ENCODE results near the gene PNMA3. TPM values are rescaled to one million over a fixed set of nuclear protein-coding genes. Genes with fewer than 3 reads are reported as not detected.
"Not testable (repeated sequence)": the region's sequence is repeated elsewhere in the genome, so short reads cannot be mapped to it uniquely, and the experiment has no call there.

PNMA3 gene
- total RNA-seq, 1 donor from 2014 or later: 1.1 TPM

DNA sequence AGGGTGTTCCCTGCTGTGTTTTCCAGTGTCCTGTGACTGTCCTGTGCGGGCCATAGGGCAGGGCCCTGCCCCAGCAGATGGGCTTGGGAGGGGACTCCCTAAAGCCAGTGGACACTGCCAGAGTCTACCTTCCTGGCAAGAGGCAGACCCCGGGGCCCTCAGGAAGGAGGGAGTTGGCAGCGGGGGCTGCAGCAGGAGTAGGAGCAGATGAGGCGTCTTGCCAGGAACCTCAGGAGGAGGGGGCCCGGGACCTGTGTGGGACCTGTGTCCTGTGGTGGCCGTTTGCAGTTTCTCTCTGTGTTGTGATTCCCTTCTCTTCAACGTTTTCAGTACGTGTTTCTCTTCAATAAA, 3.8 kb downstream of the PNMA3 start:
- Mint-ChIP-seq H3K27me3 (peaks cover 8% of the 10 kb centered on the region), H3K4me3 (no peak overlapping the region), H3K27ac (no peak overlapping the region), H3K9me3 (no peaks in the 10 kb centered on the region), H3K36me3 (ENCODE audit: low read depth) (no peaks in the 10 kb centered on the region), H3K4me1 (no peaks in the 10 kb centered on the region)
- no peak for DNase-seq
- intact Hi-C loops (cut with micrococcal nuclease): no loop called here

GRCh38 chrX:153061732-153062131, 5.5 kb downstream of the PNMA3 start:
- H3K27ac Mint-ChIP-seq: no peak overlapping the region
- no peaks in the 10 kb centered on the region for H3K36me3 Mint-ChIP-seq (ENCODE audit: low read depth)
- H3K4me1 Mint-ChIP-seq: no peaks in the 10 kb centered on the region
- peaks cover 3% of the 10 kb centered on the region for H3K27me3 Mint-ChIP-seq
- no peaks in the 10 kb centered on the region for H3K9me3 Mint-ChIP-seq
- DNase-seq: no peak
- intact Hi-C loops (cut with micrococcal nuclease): no loop called here
- no peak overlapping the region for H3K4me3 Mint-ChIP-seq

DNA sequence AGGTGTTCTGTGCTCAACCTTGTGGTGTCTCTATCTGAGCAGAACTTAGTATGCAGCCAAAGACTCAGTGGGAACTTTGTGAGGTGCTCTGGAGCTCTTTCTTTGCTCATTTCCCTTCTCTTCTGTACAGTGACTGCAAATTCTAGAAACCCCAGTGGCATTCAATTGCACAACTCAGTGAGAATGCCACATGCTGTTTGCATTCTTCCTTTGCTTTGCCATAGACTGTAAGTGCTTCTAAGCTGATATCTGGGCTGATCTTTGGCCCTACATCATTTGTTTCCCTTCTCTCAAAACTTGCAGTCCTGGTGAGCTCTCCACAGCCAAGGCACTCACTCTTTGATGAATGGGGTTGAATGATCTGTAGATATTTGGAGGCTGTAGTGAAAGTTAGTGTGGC, 7.0 kb downstream of the PNMA3 start:
- Mint-ChIP-seq H3K4me3 (no peak overlapping the region), H3K9me3 (no peaks in the 10 kb centered on the region), H3K27me3 (no peaks in the 10 kb centered on the region), H3K27ac (no peak overlapping the region), H3K36me3 (ENCODE audit: low read depth) (no peaks in the 10 kb centered on the region), H3K4me1 (no peaks in the 10 kb centered on the region)
- intact Hi-C loops (cut with micrococcal nuclease): no loop called here
- no peak for DNase-seq

GRCh38 chrX:153064061-153064460, 7.8 kb downstream of the PNMA3 start:
- DNase-seq: no peak
- intact Hi-C loops (cut with micrococcal nuclease): no loop called here
- H3K27me3 Mint-ChIP-seq: no peaks in the 10 kb centered on the region
- no peaks in the 10 kb centered on the region for H3K4me1 Mint-ChIP-seq
- no peak overlapping the region for H3K4me3 Mint-ChIP-seq
- H3K36me3 Mint-ChIP-seq (ENCODE audit: low read depth): no peaks in the 10 kb centered on the region
- no peak overlapping the region for H3K27ac Mint-ChIP-seq
- H3K9me3 Mint-ChIP-seq: no peaks in the 10 kb centered on the region

DNA sequence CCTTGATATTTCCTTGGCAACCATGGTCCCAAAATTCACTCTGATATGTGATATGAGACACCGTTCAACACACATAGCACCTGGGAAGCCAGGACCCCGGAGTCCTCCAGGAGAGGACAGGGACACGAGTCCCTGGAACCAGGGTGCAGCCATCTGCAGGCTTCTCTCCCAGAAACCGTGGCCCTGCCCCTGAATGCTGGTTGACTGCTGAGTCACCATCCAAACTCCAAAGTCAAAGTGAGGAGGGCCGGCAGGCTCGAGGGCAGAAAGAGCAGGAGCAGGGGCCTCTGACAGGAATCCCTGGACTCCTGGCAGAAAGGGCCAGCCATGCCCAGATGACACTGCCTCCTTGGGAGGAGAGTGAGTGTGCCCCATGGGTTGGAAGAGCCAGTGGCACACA, 9.1 kb downstream of the PNMA3 start:
- Mint-ChIP-seq H3K4me1 (no peaks in the 10 kb centered on the region), H3K36me3 (ENCODE audit: low read depth) (no peaks in the 10 kb centered on the region)

DNA sequence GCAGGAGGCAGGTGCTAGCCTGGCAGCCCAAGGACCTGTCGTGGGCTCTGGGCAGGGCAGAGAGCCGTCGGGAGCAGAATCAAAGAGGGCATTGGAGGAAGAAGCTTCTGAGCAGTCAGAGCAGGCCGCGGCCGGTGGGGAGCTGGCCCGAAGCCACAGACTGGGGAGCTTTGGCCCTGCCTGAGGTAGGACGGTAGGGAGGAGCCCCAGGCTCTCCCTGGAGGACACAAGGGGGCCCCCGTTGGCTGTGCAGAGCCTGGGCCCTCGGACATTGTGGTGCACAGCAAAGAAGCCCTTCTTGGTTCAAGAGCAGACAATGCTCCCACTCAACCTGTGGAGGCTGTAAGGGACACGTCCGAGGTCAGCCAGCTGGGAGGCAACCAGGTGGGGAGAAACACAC, 10.1 kb downstream of the PNMA3 start:
- H3K27ac Mint-ChIP-seq; H3K4me3 Mint-ChIP-seq; intact Hi-C loops (cut with micrococcal nuclease); H3K36me3 Mint-ChIP-seq (ENCODE audit: low read depth); DNase-seq; H3K4me1 Mint-ChIP-seq; H3K27me3 Mint-ChIP-seq; H3K9me3 Mint-ChIP-seq: not testable (repeated sequence)

More for the DNA sequence above, 9.1 kb downstream of the PNMA3 start:
- H3K27me3 Mint-ChIP-seq: no peaks in the 10 kb centered on the region
- DNase-seq: no peak
- H3K27ac Mint-ChIP-seq: no peak overlapping the region
- no peak overlapping the region for H3K4me3 Mint-ChIP-seq
- intact Hi-C loops (cut with micrococcal nuclease): no loop called here
- no peaks in the 10 kb centered on the region for H3K9me3 Mint-ChIP-seq

- H3K9me3 Mint-ChIP-seq; H3K4me1 Mint-ChIP-seq; H3K27ac Mint-ChIP-seq; DNase-seq; H3K4me3 Mint-ChIP-seq; H3K36me3 Mint-ChIP-seq (ENCODE audit: low read depth); H3K27me3 Mint-ChIP-seq; intact Hi-C loops (cut with micrococcal nuclease): not testable (repeated sequence)
Measured at GRCh38 chrX:153071909-153072583, 15.8 kb downstream of the PNMA3 start, which contains the start of gene PNMA6A. TSS of gene PNMA6A (plus strand) at chrX:153072454. CDS start at chrX:153073063, 609 bp downstream.

DNA sequence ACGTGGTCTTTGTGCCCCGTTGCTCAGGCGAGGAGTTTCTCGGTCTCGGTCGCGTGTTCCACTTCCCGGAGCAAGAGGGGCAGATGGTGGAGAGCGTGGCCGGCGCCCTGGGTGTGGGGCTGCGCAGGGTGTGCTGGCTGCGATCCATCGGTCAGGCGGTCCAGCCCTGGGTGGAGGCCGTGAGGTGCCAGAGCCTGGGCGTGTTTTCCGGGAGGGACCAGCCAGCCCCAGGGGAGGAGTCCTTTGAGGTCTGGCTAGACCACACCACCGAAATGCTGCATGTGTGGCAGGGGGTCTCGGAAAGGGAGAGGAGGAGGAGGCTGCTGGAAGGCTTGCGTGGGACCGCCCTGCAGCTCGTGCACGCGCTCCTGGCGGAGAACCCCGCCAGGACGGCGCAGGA, 17.1 kb downstream of the PNMA3 start:
- not testable (repeated sequence) for H3K36me3 Mint-ChIP-seq (ENCODE audit: low read depth)

GRCh38 chrX:153074262-153074899, 18.1 kb downstream of the PNMA3 start:
- Mint-ChIP-seq H3K27me3 (no peaks in the 10 kb centered on the region), H3K36me3 (ENCODE audit: low read depth) (no peaks in the 10 kb centered on the region), H3K4me1 (no peaks in the 10 kb centered on the region), H3K4me3 (no peak overlapping the region), H3K27ac (no peak overlapping the region), H3K9me3 (no peaks in the 10 kb centered on the region)
- intact Hi-C loops (cut with micrococcal nuclease): no loop called here
- DNase-seq: no peak

More for the DNA sequence above, 17.1 kb downstream of the PNMA3 start:
- H3K27me3 Mint-ChIP-seq; intact Hi-C loops (cut with micrococcal nuclease); DNase-seq; H3K4me1 Mint-ChIP-seq; H3K9me3 Mint-ChIP-seq; H3K27ac Mint-ChIP-seq; H3K4me3 Mint-ChIP-seq: not testable (repeated sequence)

DNA sequence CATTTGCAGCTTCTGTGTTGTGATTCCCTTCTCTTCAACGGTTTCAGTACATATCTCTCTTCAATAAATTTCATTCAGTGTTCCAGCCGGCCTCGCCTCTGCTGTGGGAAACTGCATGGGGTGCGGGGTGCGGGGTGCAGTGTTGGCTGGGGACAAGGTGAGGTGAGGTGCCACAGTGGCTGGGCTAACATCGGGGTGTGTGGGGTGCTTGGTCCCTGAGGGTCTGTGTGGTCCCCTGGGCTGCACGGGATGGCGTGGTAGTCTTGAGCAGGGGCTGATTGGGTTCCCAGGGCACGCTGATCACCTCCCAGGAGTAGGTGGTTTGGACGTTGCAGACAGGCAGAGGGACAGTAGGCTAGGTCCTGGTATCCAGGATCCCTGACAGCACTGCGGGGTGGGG, 18.7 kb downstream of the PNMA3 start:
- no peaks in the 10 kb centered on the region for H3K4me1 Mint-ChIP-seq
- no peak for DNase-seq
- H3K27me3 Mint-ChIP-seq: no peaks in the 10 kb centered on the region
- H3K27ac Mint-ChIP-seq: no peak overlapping the region
- no peaks in the 10 kb centered on the region for H3K36me3 Mint-ChIP-seq (ENCODE audit: low read depth)
- H3K4me3 Mint-ChIP-seq: peak overlapping the region; percentile 28
- no peaks in the 10 kb centered on the region for H3K9me3 Mint-ChIP-seq
- intact Hi-C loops (cut with micrococcal nuclease): no loop called here

GRCh38 chrX:153075366-153075765, 19.1 kb downstream of the PNMA3 start:
- H3K4me3 Mint-ChIP-seq: no peak overlapping the region
- H3K27ac Mint-ChIP-seq: no peak overlapping the region
- DNase-seq: no peak
- H3K36me3 Mint-ChIP-seq (ENCODE audit: low read depth): no peaks in the 10 kb centered on the region
- H3K27me3 Mint-ChIP-seq: no peaks in the 10 kb centered on the region
- intact Hi-C loops (cut with micrococcal nuclease): no loop called here
- H3K9me3 Mint-ChIP-seq: no peaks in the 10 kb centered on the region
- no peaks in the 10 kb centered on the region for H3K4me1 Mint-ChIP-seq

DNA sequence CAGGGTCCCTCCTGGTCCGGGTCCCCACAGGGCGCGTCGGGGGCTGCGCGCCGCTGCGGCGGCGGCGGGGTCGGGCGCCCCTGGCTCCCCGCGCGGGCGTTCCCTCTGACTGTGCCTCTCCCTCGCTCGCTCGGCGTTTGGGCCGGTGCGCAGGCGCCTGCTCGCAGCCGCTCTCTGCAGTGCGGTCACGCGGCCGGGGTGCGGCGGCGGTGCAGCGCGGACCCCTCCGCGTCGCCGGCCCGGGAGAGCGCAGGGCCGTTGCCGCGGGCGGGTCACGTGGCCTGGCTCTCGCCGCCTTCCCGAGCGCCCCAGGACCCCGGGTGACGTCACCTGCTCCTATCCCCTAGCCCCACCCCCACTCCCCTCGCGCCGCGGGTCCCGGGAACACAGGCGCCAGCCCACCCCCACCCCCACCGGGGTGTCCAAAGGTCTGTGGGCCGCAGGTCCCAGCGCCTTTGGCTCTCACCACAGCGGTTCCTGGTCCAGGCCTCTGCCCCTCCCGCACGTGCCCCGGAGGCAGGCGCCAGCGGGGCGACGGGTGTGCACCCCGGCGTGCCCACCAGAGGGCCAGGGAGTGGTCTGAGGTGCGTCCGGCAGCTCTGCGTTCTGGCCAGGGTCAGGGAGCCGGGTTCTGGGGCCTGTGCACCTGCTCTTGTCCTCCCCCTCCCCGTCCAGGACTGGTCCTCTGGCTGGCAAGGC, 21.3 kb downstream of the PNMA3 start:
- H3K36me3 Mint-ChIP-seq (ENCODE audit: low read depth); H3K4me3 Mint-ChIP-seq; H3K4me1 Mint-ChIP-seq; intact Hi-C loops (cut with micrococcal nuclease); H3K27ac Mint-ChIP-seq; H3K27me3 Mint-ChIP-seq; H3K9me3 Mint-ChIP-seq; DNase-seq: not testable (repeated sequence)

- H3K4me3 Mint-ChIP-seq; H3K27ac Mint-ChIP-seq; H3K27me3 Mint-ChIP-seq; H3K4me1 Mint-ChIP-seq; H3K9me3 Mint-ChIP-seq; intact Hi-C loops (cut with micrococcal nuclease); H3K36me3 Mint-ChIP-seq (ENCODE audit: low read depth); DNase-seq: not testable (repeated sequence)
Measured at GRCh38 chrX:153083238-153083923, 27.1 kb downstream of the PNMA3 start.

DNA sequence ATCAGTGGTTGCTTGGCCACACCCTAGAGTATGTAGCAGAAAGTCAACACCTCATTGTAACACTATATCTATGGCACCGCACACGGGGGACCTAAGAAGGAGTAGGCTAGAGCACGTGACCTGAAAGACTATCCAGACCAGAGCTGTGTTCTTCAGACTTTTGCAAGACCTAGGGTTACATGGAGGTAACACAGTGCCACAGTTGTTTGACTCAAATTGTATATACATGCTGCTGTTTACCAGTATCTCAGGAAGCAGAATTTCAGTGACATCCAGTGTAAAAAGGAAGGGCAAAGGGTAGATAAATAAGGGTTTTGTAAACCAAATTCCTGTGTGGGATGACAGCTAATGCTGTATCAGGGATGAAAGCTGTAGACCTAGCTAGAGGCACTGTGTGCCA, 46.1 kb downstream of the PNMA3 start:
- no peak overlapping the region for H3K4me3 Mint-ChIP-seq
- intact Hi-C loops (cut with micrococcal nuclease): no loop called here
- H3K9me3 Mint-ChIP-seq: peaks cover 13% of the 10 kb centered on the region
- no peaks in the 10 kb centered on the region for H3K27me3 Mint-ChIP-seq
- H3K4me1 Mint-ChIP-seq: peaks cover 3% of the 10 kb centered on the region
- DNase-seq: no peak
- no peak overlapping the region for H3K27ac Mint-ChIP-seq
- peaks cover 8% of the 10 kb centered on the region for H3K36me3 Mint-ChIP-seq (ENCODE audit: low read depth)

Measured in activated CD4-positive, alpha-beta T cell treated with anti-CD3 and anti-CD28 coated beads, Interleukin-2, amount 10 ng/mL, durations not matched to agents 24 days and 14 days (primary cell).